HG02759 (cell line): Measurements from ENCODE around the gene DLL1.
A peak's percentile ranks its signal among the peaks of the same experiment; 100 is the strongest.
"Not testable (repeated sequence)": the region's sequence is repeated elsewhere in the genome, so short reads cannot be mapped to it uniquely, and the experiment has no call there.

ENCODE experiments used
- ATAC-seq: cut with Tn5 transposase; IDR thresholded peaks from one replicate; pipeline ENCODE4 v1.9.1; 2021; ENCODE audit warnings: mild to moderate bottlenecking, moderate library complexity; ENCODE audit not compliant: unreplicated experiment

DLL1 gene, protein sequence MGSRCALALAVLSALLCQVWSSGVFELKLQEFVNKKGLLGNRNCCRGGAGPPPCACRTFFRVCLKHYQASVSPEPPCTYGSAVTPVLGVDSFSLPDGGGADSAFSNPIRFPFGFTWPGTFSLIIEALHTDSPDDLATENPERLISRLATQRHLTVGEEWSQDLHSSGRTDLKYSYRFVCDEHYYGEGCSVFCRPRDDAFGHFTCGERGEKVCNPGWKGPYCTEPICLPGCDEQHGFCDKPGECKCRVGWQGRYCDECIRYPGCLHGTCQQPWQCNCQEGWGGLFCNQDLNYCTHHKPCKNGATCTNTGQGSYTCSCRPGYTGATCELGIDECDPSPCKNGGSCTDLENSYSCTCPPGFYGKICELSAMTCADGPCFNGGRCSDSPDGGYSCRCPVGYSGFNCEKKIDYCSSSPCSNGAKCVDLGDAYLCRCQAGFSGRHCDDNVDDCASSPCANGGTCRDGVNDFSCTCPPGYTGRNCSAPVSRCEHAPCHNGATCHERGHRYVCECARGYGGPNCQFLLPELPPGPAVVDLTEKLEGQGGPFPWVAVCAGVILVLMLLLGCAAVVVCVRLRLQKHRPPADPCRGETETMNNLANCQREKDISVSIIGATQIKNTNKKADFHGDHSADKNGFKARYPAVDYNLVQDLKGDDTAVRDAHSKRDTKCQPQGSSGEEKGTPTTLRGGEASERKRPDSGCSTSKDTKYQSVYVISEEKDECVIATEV

DNA sequence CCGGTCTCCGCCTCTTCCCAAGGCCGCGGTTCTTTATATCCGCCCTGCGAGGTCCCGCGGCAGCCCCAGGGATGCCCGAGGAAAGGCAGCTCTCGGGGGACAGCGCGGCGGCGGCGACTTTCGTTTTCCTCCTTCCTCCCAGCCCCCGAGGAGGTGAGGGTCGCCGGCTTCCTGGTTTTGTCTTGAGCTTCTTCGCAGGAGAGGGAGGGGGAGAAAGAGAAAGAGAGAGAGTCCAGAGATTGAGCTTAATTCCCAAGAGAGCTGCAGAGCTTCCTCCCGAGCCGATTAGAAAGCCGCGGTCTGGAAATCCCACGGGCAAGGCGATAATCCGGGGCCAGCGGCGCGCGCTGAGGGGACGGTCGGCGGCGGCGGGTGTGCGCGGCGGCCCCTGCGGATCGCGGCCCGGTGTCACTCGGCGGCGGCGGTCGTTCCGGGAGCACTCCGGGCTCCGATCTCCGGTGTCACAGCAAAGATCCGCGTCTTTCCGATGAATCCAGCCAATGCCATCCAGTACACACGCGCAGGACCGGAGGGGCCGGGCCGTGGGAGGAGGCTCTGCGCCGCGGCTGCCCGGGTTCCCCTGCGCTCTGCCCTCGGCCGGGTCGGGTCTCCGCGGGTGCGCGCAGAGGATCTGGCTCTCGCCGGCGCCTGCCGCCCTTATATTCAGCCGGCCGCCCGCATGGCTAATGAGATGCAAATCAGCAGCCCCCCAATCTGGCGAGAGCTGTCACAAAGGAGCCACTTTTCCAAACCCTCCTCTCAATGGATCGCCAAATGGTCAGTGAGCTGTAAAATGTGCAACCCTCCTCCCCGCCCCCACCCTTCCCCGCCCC, at the start of gene DLL1:
Gene DLL1, minus strand, starts transcription at position 783 of the 833 bp plus-strand sequence. CDS start 939 bp downstream, outside the sequence.
- ATAC-seq = peak; percentile 32

DNA sequence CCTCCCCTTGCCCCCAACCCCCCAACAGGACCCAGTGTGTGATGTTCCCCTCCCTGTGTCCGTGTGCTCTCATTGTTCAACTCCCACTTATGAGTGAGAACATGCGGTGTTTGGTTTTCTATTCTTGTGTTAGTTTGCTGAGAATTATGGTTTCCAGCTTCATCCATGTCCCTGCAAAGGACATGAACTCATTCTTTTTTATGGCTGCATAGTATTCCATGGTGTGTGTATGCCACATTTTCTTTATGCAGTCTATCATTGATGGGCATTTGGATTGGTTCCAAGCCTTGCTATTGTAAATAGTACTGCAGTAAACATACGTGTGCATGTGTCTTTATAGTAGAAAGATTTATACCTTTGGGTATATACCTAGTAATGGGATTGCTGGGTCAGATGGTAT, 44.3 kb upstream of the DLL1 start:
- not testable (repeated sequence) for ATAC-seq

DNA sequence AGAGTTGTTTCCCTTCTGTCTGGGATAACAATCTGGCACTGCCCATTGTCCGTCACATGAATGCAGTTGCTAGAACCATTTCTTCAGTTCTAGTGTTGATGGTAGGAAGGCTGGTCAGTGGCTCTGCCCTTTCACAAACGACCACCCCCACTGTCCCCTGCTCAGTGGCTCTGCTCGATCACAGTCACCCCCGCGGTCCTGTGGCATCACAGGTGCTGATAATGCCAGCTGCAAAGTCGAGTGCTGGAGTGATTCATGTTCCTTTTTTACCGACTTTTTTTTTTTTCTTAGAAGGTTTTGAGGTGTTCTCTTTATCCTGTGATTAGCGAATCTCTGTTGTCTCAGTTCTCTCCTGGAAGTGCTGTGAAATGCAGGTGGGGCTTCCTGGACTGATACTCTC, 38.4 kb upstream of the DLL1 start:
- ATAC-seq = no peak

DNA sequence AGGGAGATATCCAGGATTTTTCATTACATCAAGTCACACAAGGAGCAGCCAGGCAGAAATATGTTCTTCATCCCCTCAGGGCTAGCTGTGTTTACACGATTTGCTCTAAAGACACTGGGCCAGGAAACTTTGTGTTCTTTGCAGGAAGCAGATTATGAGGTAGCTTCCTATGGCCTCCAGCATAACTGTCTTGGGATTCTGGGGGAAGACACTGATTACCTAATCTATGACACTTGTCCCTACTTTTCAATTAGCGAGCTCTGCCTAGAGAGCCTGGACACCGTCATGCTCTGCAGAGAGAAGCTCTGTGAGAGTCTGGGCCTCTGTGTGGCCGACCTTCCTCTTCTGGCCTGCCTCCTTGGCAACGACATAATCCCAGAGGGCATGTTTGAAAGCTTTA, 26.8 kb upstream of the DLL1 start:
- no peak for ATAC-seq

DNA sequence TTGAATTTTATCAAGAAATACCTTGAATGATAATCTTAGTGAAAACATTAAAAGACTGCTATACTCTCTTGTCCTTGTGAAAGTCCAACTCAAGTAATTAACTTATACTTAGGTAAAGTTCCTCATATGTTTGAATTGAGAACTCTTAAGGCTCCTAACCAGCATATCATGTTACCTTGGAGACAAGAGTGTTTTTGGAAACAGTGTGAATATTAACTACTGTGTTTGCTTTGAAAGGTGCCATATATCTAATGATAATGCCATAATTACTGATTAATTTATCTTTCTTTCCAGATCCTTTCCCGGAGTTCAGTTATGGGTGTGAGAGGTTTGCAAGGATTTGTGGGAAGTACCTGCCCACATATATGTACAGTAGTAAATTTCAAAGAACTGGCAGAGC, 26.2 kb upstream of the DLL1 start:
- no peak for ATAC-seq

DNA sequence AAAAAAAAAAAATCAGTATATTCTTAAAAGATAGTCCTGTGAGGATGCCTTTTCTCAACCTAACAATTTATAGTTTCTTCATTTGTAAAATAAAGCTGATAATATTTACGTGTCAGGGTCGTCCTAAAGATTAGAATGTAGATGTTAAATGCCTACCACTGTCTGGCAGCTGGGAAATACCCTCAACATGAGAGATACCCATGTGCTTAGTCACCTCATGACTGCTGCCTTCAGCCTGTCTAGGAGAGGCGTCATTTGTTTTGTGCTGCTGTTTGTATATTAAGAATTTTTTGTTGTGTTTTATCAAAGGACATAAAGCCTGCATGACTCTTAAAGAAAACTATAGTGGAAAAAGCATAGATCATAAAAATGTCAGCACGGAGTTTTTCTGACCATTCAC, 25.2 kb upstream of the DLL1 start:
- no peak for ATAC-seq

DNA sequence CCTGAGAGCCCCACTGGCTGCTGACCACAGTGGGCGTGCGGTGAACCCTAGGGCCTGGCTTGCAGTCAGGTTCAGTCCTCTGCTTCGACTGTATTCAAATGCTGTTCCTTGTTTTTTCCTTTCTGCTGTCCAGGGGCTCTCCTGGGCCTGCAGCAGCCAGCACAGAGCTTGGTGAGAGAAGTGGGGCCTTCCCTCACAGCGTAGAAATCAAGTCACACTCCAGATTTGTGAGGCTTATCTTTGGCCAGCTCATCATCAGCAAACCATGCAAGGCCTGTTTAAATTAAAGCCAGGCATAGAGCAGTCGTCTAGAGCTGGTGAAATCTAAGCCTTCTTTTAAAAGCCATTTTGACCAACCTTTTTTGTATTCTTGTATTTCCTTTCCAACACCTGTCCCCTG, 24.1 kb upstream of the DLL1 start:
- no peak for ATAC-seq

DNA sequence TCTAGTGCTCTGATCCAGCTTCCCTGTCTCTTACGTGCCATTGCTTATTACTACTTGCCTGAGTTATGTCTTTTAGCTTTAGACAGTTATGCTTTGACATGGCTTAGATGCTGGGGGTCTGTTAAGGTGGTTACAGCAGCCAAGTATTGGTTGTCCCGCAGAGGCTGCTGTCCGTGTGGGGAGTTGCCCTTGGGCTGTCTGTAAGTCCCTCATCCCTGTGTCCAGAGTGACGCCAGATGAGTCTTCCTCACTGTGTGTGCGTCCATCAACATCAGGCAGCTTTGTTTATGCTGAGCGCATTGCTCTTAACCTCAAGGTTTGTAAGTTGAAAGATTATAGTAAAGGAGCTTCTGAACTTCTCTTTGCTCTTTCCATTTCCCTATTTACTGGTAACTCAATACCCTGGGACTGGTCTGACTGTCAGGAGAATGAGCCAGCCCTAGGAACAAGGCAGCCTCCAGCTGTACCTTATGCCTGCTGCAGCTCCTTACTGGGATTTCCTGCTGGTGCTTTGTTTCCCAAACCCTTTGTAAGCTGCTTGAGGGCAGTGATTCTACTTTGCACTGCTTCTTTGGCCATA, 22.9 kb upstream of the DLL1 start:
- no peak for ATAC-seq

DNA sequence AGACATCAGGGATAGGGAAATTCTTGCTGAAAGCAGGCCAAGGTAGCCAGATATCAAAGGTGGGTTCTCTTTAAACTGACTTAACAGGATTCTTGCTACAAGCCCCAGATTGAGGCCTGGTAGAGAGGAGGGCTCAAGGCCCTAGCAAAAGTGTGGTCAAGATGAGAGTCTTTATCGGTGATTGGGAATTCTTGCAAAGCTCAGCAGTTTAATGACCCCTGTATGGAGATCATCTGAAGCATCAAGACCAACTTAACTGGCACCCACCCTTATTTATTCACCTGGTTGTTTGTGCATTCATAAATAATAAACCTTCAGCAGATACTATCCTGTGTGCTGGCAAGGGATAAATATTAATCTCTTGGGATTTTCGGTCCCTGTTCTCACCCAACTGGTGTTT, 22.0 kb upstream of the DLL1 start:
- ATAC-seq = no peak

DNA sequence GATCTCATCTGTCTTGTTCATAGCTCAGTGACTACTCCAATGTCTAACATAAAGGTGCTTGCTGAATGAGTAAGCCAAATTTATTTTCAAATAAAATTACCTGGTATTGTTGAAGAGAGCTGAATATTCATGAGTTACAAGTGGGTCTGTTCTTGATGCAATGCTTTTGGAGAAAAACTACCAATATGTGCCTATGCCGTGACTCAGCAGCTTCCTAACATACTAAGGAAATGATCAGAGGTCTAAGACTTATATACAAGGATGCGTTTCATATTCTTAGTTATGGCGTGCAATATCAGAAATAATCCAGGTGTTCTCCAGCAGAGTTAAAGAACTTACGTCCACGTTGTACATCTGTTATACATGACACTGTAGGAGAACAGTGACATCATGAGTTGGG, 20.8 kb upstream of the DLL1 start:
- no peak for ATAC-seq

DNA sequence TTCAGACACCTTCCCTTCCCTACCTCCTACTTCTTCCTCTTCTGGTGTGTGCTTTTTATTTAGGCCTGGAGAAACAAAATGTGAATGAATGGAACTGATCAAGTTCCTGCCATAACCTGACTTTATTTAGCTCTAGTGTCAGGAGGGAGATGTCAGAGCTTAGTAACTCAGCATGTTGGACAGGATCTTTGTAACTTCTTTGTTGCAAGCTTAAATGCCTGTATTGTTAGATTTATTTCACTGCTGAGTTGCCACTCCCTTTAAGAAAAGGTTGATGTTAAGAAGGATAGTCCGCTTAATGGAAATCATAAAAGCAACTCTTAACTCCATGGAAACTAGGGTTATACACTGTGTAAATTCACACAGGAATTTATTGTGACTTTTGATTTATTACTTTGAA, 17.9 kb upstream of the DLL1 start:
- ATAC-seq = no peak

DNA sequence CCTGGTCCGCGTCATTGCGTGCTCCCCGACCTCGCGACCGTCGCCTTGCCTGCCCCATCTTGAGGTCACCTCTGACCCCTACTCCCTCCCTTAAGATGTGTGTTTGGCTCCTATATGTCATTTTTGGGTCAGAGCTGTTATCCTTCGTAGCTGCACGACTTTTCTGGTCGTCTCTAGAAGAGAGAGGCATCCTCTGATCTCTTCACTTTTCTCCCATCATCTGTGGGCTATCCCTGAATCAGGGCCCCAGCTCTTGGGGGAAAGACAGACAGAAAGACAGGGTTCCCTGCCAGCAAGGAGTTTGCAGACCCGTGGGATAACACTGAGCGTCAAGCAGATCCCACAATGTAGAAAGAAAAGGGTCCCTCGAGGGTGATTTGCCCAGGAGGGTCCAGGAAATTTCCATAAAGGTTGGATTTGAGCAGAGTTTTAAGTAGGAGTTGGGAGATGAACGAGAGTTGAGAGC, 16.2 kb upstream of the DLL1 start:
- ATAC-seq = no peak

DNA sequence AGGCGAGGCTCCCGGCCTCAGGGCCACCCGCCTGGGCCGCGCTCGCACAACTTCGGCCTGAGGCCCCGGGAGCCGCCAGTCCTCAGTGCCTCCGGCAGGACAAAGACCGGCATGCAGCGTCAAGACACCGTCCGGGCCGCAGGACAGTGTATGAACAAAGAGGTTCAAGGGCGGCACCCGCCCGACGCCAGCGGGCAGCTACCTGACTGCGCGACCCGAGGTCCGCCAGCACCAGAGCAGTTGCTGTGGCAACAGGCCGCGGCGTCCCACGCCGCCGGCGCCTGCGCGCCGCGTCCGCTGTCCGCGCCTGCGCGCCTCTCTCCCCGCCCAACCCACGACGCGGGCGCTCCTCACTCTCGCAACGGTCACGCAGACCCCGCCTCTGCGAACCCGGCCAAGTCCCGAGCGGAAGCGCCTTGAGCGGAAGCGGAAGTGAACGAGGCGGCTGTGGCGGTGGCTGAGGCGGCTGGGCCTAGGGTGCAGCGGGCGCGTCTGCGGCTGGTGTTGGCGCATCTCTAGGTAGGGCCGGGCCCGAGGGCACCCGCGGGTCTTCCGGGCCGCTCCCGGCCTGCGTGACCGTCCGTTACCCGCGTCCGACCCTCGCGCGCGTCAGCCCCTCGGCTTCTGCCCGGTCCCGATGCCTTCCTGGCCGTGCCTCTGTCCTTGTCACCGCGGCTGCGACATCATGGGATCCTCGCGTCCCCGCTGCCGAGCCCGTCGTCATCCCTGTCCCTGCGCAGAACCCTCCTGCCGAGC, 15.6 kb upstream of the DLL1 start, which contains the start of gene FAM120B:
Gene FAM120B, plus strand, starts transcription at position 435 of the 756 bp plus-strand sequence. CDS start 10,633 bp downstream, outside the sequence.
- peak; percentile 98 for ATAC-seq

DNA sequence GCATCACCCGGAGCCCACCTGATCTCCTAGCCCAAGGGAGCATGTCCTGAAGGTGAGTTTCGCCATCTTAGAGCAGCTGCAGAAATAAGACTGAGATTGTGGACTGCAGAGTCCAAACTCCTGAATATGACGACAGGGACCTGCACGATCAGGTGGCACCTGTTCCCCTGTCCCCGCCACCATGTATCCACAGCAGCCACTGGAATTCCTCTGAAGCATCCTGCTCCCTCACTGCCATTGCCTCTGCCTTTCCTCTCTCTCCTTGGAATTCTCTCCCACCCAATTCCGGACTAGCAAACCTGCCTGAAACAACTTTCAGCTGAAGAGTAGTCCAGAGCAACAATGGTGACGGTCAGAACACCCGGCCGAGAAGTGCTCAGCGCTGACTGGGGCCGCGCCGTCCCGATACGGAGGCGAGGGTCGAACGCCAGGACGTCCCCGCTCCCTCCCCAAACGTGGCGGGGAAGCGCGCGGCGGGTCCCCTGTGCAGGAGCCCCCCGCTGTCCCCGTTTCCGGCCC, 15.0 kb upstream of the DLL1 start:
- no peak for ATAC-seq

DNA sequence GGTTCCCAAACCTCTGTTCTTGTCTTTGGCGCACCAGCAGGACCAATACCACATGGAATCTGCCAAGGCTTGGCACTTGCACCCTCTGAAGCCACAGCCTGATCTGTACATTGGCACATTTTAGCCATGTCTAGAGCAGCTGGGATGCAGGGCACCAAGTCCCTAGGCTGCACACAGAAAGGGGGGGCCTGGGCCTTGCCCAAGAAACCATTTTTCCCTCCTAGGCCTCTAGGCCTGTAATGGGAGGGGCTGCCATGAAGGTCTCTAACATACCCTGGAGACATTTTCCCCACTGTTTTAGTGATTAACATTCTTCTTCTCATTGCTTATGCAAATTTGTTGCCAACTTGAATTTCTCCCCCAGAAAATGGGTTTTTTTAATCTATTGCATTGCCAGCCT, 10.3 kb upstream of the DLL1 start:
- ATAC-seq = no peak

DNA sequence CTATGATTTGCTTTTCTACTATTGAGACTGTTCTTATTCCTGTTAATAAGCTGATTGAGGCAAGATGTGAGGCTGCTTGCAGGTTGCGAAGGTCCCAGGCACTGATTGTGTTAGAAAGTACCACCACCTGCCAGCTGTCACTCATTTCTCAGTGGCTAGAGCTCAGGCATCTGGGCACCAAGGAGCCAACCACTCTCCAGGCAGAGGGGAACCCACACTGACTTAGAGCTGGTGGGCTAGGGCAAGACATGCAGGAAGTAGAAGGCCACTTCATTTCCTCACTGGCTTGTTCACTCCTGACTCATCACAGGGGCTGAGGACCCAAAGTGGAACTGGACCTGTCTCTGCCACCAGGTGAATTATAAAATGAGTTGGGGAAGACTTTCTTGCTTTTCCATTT, 7.8 kb upstream of the DLL1 start:
- no peak for ATAC-seq

DNA sequence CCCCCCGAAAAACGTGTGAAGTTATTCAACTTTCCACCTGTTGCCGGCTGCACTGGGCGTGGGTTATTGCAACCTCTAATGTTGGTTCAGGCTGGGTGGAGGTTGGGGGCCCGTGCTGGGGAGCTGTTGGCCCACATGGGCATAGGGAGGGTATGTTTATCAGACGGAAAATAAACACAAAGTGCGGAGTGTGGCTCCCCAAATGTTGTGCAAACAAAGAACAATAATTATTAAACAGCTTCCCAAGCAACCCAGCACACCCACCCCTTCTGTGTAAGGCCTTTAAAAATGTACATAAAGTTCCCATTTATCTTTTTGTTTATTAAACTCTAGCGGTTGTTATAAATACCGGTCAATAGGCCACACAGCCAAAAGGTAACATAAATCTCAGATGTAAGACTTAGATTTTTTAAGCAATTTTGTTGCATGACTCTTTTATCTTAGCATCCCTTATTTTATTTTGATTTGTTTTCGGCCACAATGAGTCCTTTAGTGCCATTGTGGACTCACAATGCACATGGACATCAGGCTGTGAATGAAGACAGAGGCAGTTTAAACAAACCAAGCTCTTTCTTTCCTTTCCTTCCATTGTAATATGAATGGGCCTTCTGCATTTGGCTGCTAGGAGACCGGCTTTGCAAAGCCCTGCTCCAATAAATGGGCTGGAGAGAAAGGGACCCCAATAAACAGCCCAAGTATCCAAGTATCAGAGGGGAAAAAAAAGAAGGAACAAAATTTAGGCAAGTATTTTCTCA, 6.9 kb upstream of the DLL1 start:
- no peak for ATAC-seq

DNA sequence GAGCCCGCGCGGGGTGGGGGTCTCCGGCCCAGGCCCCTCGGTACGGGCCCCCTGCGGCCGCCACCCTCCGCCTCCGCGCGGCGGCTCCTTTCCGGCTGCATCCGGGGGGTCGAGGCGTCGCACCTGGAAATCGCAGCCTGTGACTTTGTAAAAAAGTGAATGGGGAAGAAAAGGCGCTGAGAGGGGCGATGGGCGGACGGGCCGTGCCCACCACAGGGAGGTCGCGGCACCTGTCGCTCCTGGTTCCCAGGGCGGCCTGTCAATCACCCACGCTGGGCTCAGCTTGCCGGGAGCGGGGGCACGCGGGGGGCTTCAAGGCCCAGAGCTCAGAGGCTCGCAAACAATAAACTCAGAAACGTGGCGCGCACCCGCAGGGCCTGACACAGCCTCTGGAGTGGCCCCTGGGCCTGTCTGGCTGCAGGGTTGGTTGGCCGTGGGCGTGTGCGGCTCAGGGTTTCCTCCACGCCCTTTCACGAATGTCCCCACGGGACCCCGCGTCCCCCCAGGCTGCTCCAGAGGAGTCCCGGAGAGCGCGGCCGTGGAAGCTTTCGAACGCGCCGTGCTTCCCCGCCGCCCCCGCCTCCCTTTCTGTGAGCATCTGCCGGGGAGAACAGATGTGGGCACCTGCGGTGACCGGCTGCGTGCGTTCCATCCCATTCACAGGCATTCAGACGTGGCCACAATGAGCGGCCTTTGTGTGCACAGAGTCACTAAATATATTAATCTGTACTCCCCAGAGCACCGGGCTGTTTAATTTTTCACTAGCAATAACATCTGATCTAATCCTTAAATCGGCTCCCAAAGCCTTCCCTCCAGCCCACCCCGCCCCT, 6.1 kb upstream of the DLL1 start:
- no peak for ATAC-seq

DNA sequence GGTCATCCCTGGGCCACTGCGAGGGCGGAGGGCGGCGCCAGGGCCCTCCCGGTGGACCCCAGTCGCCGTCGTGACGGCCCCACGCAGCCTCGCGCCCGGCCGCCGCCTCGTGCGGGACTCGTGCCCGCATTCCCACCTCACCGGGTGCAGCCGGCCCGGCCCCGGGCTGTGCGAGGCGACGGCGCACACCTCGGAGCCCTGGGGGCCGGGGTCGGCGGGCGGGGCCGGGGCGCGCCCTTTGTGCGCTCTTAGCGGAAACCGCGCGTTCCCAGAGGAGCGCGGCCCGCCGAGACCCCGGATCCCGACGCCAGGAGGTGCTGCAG, 5.5 kb upstream of the DLL1 start:
- ATAC-seq = no peak
